Endothelial cell of umbilical vein (primary cell): ENCODE measurements around the gene SENP8. TPM values are rescaled to one million over a fixed set of nuclear protein-coding genes. Genes with fewer than 3 reads are reported as not detected.
"Not testable (repeated sequence)": the region's sequence is repeated elsewhere in the genome, so short reads cannot be mapped to it uniquely, and the experiment has no call there.

Source experiments
- BruUV-seq: library from RNA; stranded (reverse); fragments of 400-500 nt; replicated peaks from 2 replicates; lab custom pipeline; 2021; lab: Mats Ljungman, UMichigan
- CTCF ChIA-PET: fragments of 300-600, 350-600 bp; sonication (Branson Sonifier 250); formaldehyde crosslinking; loops from one replicate; lab custom pipeline; 2021; ENCODE audit warnings: antibody characterized with exemption, inconsistent platforms; lab: Charles Lee
- POLR2A ChIA-PET: fragments of 300-600, 350-600 bp; sonication (Branson Sonifier 250); formaldehyde crosslinking; loops from one replicate; lab custom pipeline; 2021; ENCODE audit warnings: antibody characterized with exemption, inconsistent platforms; lab: Charles Lee
- DNase-seq: peaks from one replicate; pipeline ENCODE4 v3.0.0-alpha.2; 2011; ENCODE audit warnings: low read depth, low spot score
- FAIRE-seq: peaks from 2 replicates; lab custom pipeline; 2011; peaks lifted over from hg19 to GRCh38; lab: Jason Lieb, UNC
- H2AFZ ChIP-seq: 2 replicates; pipeline ENCODE4 v1.6.0; 2012; ENCODE audit warnings: low read depth, low read length, control low read depth, inconsistent platforms
- H3K27ac ChIP-seq: 2 replicates; pipeline ENCODE4 v1.5.1; 2011; ENCODE audit warnings: low read depth, mild to moderate bottlenecking, control low read depth, low read length, moderate library complexity; ENCODE audit not compliant: insufficient read depth
- H3K27me3 ChIP-seq, 2 experiments: 2 replicates each; pipeline versions ENCODE4 v1.6.0 to v1.6.1; 2011; ENCODE audit warnings: low read length in 2 of 2, mixed read lengths in 1 of 2; ENCODE audit not compliant: control insufficient read depth in 2 of 2, insufficient read depth in 2 of 2
- H3K36me3 ChIP-seq, 2 experiments: 2 replicates in 1 of 2; 3 replicates in 1 of 2; pipeline ENCODE4 v1.5.1; 2011; ENCODE audit warnings: low read length in 2 of 2, mild to moderate bottlenecking in 1 of 2, moderate library complexity in 1 of 2; ENCODE audit not compliant: control insufficient read depth in 2 of 2, insufficient read depth in 2 of 2; ENCODE audit errors: extremely low read depth in 1 of 2
- H3K4me1 ChIP-seq: 3 replicates; pipeline ENCODE4 v1.5.1; 2011; ENCODE audit warnings: mild to moderate bottlenecking, low read length; ENCODE audit not compliant: control insufficient read depth, insufficient read depth; ENCODE audit errors: extremely low read depth
- H3K4me2 ChIP-seq: 2 replicates; pipeline ENCODE4 v1.6.1; 2011; ENCODE audit warnings: low read length, control low read depth, mixed read lengths; ENCODE audit not compliant: insufficient read depth
- H3K4me3 ChIP-seq, 3 experiments: fragments of 200-600 bp in 1 of 3; sonication (generic), shearing (Covaris generic) in 1 of 3; replicated peaks in 1 of 3; 2 replicates each; pipeline ENCODE4 v1.5.1; 2011 to 2016; ENCODE audit warnings: control low read depth in 3 of 3, low read length in 3 of 3, mild to moderate bottlenecking in 2 of 3, inconsistent platforms in 1 of 3, low read depth in 1 of 3, moderate library complexity in 1 of 3; ENCODE audit not compliant: insufficient read depth in 1 of 3
- H3K79me2 ChIP-seq: 2 replicates; pipeline ENCODE4 v1.6.0; 2012; ENCODE audit warnings: low read length, inconsistent platforms; ENCODE audit not compliant: control insufficient read depth, insufficient read depth
- H3K9ac ChIP-seq: replicated peaks from 2 replicates; pipeline ENCODE3; 2011; ENCODE audit warnings: low read length, control low read depth; ENCODE audit not compliant: insufficient read depth; ENCODE audit errors: extremely low read depth
- H3K9me1 ChIP-seq: replicated peaks from 3 replicates; pipeline ENCODE4 v1.6.0; 2011; ENCODE audit warnings: mild to moderate bottlenecking, low read length; ENCODE audit not compliant: control insufficient read depth, insufficient read depth; ENCODE audit errors: extremely low read depth
- H3K9me3 ChIP-seq: replicated peaks from 2 replicates; pipeline ENCODE4 v1.5.1; 2012; ENCODE audit warnings: low read length, inconsistent platforms; ENCODE audit not compliant: control insufficient read depth, insufficient read depth
- H4K20me1 ChIP-seq: replicated peaks from 2 replicates; pipeline ENCODE3; 2011; ENCODE audit warnings: mild to moderate bottlenecking, low read length; ENCODE audit not compliant: control insufficient read depth, insufficient read depth; ENCODE audit errors: extremely low read depth
- EZH2 ChIP-seq: IDR thresholded peaks from 2 replicates; pipeline ENCODE4 v1.6.1; 2012; ENCODE audit warnings: borderline replicate concordance, low read depth, mild to moderate bottlenecking, moderate library complexity, low read length, inconsistent platforms; ENCODE audit not compliant: severe bottlenecking
- JUN ChIP-seq: IDR thresholded peaks from 2 replicates; pipeline ENCODE4 v1.6.1; 2011; ENCODE audit warnings: borderline replicate concordance, low read depth; ENCODE audit not compliant: insufficient read length, insufficient read depth
- POLR2AphosphoS5 ChIP-seq: IDR thresholded peaks from 2 replicates; pipeline ENCODE4 v1.6.1; 2012; ENCODE audit warnings: low read depth, mild to moderate bottlenecking, control low read depth, low read length, moderate library complexity; ENCODE audit not compliant: insufficient read depth
- dilution Hi-C: fragments of 300-500 bp; cut with MboI; formaldehyde crosslinking; loops from one replicate; pipeline ENCODE4 v1.15.0; 2019; ENCODE audit warnings: low sequenced_read_pairs; ENCODE audit not compliant: extremely low pct_ligation_motif_present
- intact Hi-C: fragments of 100-400 bp; cut with micrococcal nuclease; formaldehyde crosslinking; loops from one replicate; pipeline ENCODE4 v1.10.0; 2022
- polyA plus RNA-seq, 4 experiments: library from polyadenylated mRNA; depleted of rRNA in 3 of 4; stranded (reverse) in 3 of 4; unstranded in 1 of 4; fragments of >200 nt; gene quantifications; 2 replicates each; pipeline versions ENCODE4 v1.2.1 to v1.2.3, GENCODE V29; 2011 to 2012; ENCODE audit warnings: missing spikeins in 1 of 4
- total RNA-seq: library from RNA; stranded (reverse); gene quantifications from 2 replicates; pipeline ENCODE4 v1.2.3, GENCODE V29; 2021

SENP8 gene
- total and polyA plus RNA-seq, 2 donors (not counting 3 experiments of a cell fraction or from before 2014, with no cell fraction given) = 0.91 to 1.3 TPM

DNA sequence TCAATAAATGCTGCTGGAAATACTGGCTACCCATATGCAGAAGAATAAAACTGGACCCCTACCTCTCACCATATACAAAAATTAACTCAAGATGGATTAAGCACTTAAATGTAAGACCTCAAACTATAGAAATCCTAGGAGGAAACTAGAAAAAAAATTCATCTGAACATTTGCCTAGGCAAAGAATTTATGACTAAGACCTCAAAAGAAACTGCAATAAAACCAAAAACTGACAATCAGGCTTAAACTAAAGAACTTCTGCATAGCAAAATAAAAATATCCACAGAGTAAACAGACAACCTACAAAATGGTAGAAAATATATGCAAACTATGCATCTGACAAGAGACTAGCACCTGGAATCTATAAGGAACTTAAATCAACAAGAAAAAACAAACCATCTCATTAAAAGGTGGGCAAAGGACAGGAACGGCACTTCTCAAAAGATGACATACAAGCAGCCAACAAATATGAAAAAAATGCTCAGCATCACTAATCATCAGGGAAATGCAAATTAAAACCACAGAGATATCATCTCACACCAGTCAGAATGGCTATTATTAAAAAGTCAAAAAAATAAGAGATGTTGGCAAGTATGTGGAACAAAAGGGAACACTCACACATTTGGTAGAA, 47.3 kb upstream of the SENP8 start:
- Histone ChIP-seq H3K4me3 (no peak overlapping the region), H3K9ac (no peak overlapping the region), H3K27me3 (no peaks in the 10 kb centered on the region), H3K9me1 (no peaks in the 10 kb centered on the region), H2AFZ (no peak overlapping the region), H3K4me2 (no peak overlapping the region), H3K79me2 (peaks cover 7% of the 10 kb centered on the region), H3K9me3 (no peaks in the 10 kb centered on the region), H3K27ac (no peak overlapping the region), H4K20me1 (no peaks in the 10 kb centered on the region), H3K4me1 (no peaks in the 10 kb centered on the region), H3K36me3 (no peaks in the 10 kb centered on the region)
- dilution Hi-C loops = no loop called here
- intact Hi-C loops = no loop called here
- FAIRE-seq (no peak), DNase-seq (no peak)
- POLR2A ChIA-PET = no interaction called here
- TF ChIP-seq EZH2 (no peak), POLR2AphosphoS5 (no peak), JUN (no peak)
- no TSS peak for BruUV-seq
- CTCF ChIA-PET = no interaction called here

GRCh38 chr15:72071448-72071825, 46.8 kb upstream of the SENP8 start:
- H3K9ac ChIP-seq, DNase-seq, H3K4me2 ChIP-seq, H3K27ac ChIP-seq, dilution Hi-C loops, H3K4me1 ChIP-seq, H3K27me3 ChIP-seq, H3K9me3 ChIP-seq, intact Hi-C loops, H2AFZ ChIP-seq, POLR2A ChIA-PET, FAIRE-seq, CTCF ChIA-PET, H3K79me2 ChIP-seq, H3K36me3 ChIP-seq, H3K9me1 ChIP-seq, H3K4me3 ChIP-seq, H4K20me1 ChIP-seq, BruUV-seq: not testable (repeated sequence)
